HUES48 (cell line): ENCODE results near the gene RSRC2.
"Not testable (repeated sequence)": the region's sequence is repeated elsewhere in the genome, so short reads cannot be mapped to it uniquely, and the experiment has no call there.

Experiments used
- H3K27ac ChIP-seq: one replicate; pipeline ENCODE4 v1.7.0; 2013; ENCODE audit warnings: low read depth, low read length, inconsistent platforms
- H3K27me3 ChIP-seq: 2 replicates; pipeline ENCODE4 v1.6.1; 2013; ENCODE audit warnings: mild to moderate bottlenecking, low read length; ENCODE audit not compliant: control insufficient read depth, insufficient read depth
- H3K36me3 ChIP-seq: 2 replicates; pipeline ENCODE4 v1.6.1; 2013; ENCODE audit warnings: low read length; ENCODE audit not compliant: control insufficient read depth, insufficient read depth
- H3K4me1 ChIP-seq: 2 replicates; pipeline ENCODE4 v1.6.1; 2013; ENCODE audit warnings: mild to moderate bottlenecking, low read length; ENCODE audit not compliant: control insufficient read depth, insufficient read depth
- H3K4me3 ChIP-seq: 2 replicates; pipeline ENCODE4 v1.5.1; 2013; ENCODE audit warnings: mild to moderate bottlenecking, low read depth, low read length
- H3K9ac ChIP-seq: 2 replicates; pipeline ENCODE4 v1.6.1; 2013; ENCODE audit warnings: mild to moderate bottlenecking, low read depth, low read length, moderate library complexity
- H3K9me3 ChIP-seq: 2 replicates; pipeline ENCODE4 v1.6.1; 2013; ENCODE audit warnings: low read length; ENCODE audit not compliant: control insufficient read depth, insufficient read depth

Gene RSRC2

DNA sequence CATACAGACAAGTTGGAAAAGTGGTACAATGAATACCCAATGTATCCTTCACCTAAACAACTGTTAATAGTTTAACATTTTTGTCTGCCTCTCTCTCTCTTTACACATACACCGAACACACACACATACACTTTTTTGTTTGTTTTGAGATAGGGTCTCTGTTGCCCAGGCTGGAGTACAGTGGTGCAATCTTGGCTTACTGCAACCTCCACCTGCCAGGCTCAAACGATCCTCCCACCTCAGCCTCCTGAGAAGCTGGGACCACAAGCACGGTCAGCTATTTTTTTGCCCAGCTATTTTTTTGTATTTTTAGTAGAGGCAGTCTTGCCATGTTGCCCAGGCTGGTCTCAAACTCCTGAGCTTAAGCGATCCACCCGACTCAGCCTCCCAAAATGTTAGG, 42.8 kb downstream of the RSRC2 start:
- Histone ChIP-seq H3K4me1 (no peaks in the 10 kb centered on the region), H3K27ac (no peak overlapping the region), H3K27me3 (no peaks in the 10 kb centered on the region), H3K9me3 (no peaks in the 10 kb centered on the region), H3K36me3 (peaks cover 95% of the 10 kb centered on the region), H3K9ac (no peak overlapping the region), H3K4me3 (no peak overlapping the region)

DNA sequence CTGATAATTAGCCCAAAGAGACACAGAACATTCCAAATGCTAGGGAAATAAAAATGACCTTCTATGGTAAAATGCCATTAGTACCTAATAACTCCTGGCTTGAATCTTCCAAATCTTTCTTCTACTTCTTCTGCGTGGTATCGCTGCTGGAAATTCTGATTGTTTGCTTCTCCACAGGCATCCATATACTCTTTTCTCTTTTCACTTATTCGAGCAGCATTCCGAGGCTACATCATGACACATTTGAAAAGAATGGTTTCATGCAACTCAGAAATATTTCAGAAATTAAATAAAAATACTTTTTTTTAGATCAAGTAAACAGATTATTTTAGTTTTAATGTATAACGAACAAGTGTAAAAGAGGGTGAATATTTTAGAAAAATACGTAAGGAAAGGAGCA, 44.9 kb downstream of the RSRC2 start:
- Histone ChIP-seq H3K36me3 (peaks cover 95% of the 10 kb centered on the region), H3K27ac (no peak overlapping the region), H3K27me3 (no peaks in the 10 kb centered on the region), H3K9me3 (no peaks in the 10 kb centered on the region), H3K4me3 (no peak overlapping the region), H3K9ac (no peak overlapping the region), H3K4me1 (no peaks in the 10 kb centered on the region)

DNA sequence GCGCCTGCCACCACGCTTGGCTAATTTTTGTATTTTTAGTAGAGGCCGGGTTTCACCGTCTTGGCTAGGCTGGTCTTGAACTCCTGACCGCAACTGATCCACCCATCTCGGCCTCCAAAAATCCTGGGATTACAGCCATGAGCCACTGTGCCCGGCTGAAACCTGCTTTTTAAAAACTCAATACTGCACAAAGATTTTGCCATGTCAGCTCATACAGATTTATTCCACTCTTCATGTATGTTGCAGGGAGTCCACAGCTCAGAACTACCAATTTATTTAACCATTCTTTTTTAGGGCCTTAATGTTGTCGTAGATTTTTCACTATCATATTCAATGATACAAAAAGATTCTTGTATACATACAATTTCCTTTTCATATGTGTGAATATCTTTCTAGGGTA, 46.0 kb downstream of the RSRC2 start:
- H3K4me1 ChIP-seq, result no peaks in the 10 kb centered on the region
- no peaks in the 10 kb centered on the region for H3K9me3 ChIP-seq
- no peak overlapping the region for H3K4me3 ChIP-seq
- peaks cover 96% of the 10 kb centered on the region for H3K36me3 ChIP-seq
- no peak overlapping the region for H3K9ac ChIP-seq
- no peak overlapping the region for H3K27ac ChIP-seq
- H3K27me3 ChIP-seq, result no peaks in the 10 kb centered on the region

- no peaks in the 10 kb centered on the region for H3K4me1 ChIP-seq
- no peaks in the 10 kb centered on the region for H3K27me3 ChIP-seq
- no peak overlapping the region for H3K4me3 ChIP-seq
- H3K27ac ChIP-seq, result no peak overlapping the region
- peaks cover 75% of the 10 kb centered on the region for H3K36me3 ChIP-seq
- no peak overlapping the region for H3K9ac ChIP-seq
- H3K9me3 ChIP-seq, result no peaks in the 10 kb centered on the region
Measured at GRCh38 chr12:122474324-122474716, 52.4 kb downstream of the RSRC2 start.

GRCh38 chr12:122473543-122474323, 53.0 kb downstream of the RSRC2 start:
- Histone ChIP-seq H3K9me3 (no peaks in the 10 kb centered on the region), H3K4me3 (no peak overlapping the region), H3K4me1 (no peaks in the 10 kb centered on the region), H3K27ac (no peak overlapping the region), H3K27me3 (no peaks in the 10 kb centered on the region), H3K9ac (no peak overlapping the region), H3K36me3 (peaks cover 69% of the 10 kb centered on the region)

- no peaks in the 10 kb centered on the region for H3K27me3 ChIP-seq
- H3K4me3 ChIP-seq, result no peak overlapping the region
- H3K9ac ChIP-seq, result no peak overlapping the region
- H3K4me1 ChIP-seq, result no peaks in the 10 kb centered on the region
- H3K36me3 ChIP-seq, result peaks cover 49% of the 10 kb centered on the region
- H3K27ac ChIP-seq, result no peak overlapping the region
- no peaks in the 10 kb centered on the region for H3K9me3 ChIP-seq
Measured at GRCh38 chr12:122471324-122472226, 55.2 kb downstream of the RSRC2 start.

- not testable (repeated sequence) for H3K27me3 ChIP-seq, H3K9me3 ChIP-seq, H3K9ac ChIP-seq, H3K4me1 ChIP-seq, H3K27ac ChIP-seq, H3K4me3 ChIP-seq
- peaks cover 39% of the 10 kb centered on the region for H3K36me3 ChIP-seq
Measured at GRCh38 chr12:122470576-122470975, 56.2 kb downstream of the RSRC2 start.

- not testable (repeated sequence) for H3K9ac ChIP-seq, H3K27me3 ChIP-seq, H3K27ac ChIP-seq, H3K4me1 ChIP-seq, H3K9me3 ChIP-seq, H3K4me3 ChIP-seq
- peaks cover 32% of the 10 kb centered on the region for H3K36me3 ChIP-seq
Measured at GRCh38 chr12:122469856-122470255, 56.9 kb downstream of the RSRC2 start.

- Histone ChIP-seq H3K27ac (no peak overlapping the region), H3K27me3 (no peaks in the 10 kb centered on the region), H3K36me3 (peaks cover 13% of the 10 kb centered on the region), H3K9me3 (no peaks in the 10 kb centered on the region), H3K4me1 (no peaks in the 10 kb centered on the region), H3K9ac (no peak overlapping the region), H3K4me3 (no peak overlapping the region)
Measured at GRCh38 chr12:122467983-122468382, 58.8 kb downstream of the RSRC2 start.

DNA sequence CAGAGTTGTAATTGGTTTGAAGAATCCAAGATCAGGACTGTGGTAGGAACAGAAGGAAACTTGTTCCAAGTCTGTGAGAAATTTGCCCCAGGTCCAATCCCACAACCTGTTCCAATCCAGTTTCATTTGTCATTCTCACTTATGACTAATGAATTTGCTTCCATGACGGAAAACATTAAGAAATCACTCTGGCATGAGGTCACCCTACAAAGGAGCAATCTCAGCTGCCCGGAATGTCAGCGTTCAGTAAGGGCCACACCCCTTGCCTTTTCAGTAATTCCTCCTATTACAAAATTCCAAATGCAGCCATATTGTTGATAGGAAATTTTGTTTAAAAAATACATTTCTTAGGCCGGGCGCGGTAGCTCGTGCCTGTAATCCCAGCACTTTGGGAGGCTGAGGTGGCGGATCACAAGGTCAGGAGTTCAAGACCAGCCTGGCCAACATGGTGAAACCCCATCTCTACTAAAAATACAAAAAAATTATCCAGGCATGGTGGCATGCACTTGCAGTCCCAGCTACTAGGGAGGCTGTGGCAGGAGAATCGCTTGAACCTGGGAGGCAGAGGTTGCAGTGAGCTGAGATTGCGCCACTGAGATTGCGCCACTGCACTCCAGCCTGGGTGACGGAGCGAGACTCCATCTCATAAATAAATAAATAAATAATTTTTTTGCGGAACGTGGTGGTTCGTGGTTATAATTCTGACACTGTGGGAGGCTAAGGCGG, 62.3 kb downstream of the RSRC2 start:
- H3K9ac ChIP-seq, H3K9me3 ChIP-seq, H3K36me3 ChIP-seq, H3K27ac ChIP-seq, H3K27me3 ChIP-seq, H3K4me1 ChIP-seq, H3K4me3 ChIP-seq: not testable (repeated sequence)

- no peaks in the 10 kb centered on the region for H3K27me3 ChIP-seq
- H3K4me1 ChIP-seq, result no peaks in the 10 kb centered on the region
- no peaks in the 10 kb centered on the region for H3K9me3 ChIP-seq
- no peaks in the 10 kb centered on the region for H3K36me3 ChIP-seq
- no peak overlapping the region for H3K27ac ChIP-seq
- no peak overlapping the region for H3K9ac ChIP-seq
- H3K4me3 ChIP-seq, result no peak overlapping the region
Measured at GRCh38 chr12:122460641-122461040, 66.1 kb downstream of the RSRC2 start.
